Measurements from ENCODE around the gene GATAD1.

DNA sequence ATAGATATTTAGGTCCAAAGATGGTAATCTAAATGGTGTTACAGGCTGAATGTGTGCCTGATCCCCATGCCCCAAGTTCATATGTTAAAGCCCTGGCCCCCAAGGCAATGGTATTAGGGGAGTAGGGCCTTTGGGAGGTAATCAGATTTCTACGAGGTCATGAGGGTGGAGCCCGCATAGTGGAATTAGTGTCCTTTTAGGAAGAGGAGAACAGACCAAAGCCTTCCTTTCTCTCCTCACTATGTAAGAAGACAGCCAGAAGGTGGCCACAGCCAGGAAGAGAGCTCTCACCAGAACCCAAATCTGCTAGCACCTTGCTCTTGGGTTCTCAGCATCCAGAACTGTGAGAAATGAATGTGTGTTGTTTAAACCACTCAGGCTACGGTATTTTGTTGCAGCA is 15.3 kb downstream of the GATAD1 start:
- no peak for TF ChIP-seq POLR2A (IDR thresholded peaks at IDR 0.05)
- TF ChIP-seq, protein P1, sequence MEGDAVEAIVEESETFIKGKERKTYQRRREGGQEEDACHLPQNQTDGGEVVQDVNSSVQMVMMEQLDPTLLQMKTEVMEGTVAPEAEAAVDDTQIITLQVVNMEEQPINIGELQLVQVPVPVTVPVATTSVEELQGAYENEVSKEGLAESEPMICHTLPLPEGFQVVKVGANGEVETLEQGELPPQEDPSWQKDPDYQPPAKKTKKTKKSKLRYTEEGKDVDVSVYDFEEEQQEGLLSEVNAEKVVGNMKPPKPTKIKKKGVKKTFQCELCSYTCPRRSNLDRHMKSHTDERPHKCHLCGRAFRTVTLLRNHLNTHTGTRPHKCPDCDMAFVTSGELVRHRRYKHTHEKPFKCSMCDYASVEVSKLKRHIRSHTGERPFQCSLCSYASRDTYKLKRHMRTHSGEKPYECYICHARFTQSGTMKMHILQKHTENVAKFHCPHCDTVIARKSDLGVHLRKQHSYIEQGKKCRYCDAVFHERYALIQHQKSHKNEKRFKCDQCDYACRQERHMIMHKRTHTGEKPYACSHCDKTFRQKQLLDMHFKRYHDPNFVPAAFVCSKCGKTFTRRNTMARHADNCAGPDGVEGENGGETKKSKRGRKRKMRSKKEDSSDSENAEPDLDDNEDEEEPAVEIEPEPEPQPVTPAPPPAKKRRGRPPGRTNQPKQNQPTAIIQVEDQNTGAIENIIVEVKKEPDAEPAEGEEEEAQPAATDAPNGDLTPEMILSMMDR (IDR thresholded peaks at IDR 0.05) = no peak
